ENCODE measurements around the gene LZIC. TPM values are rescaled to one million over a fixed set of nuclear protein-coding genes. Genes with fewer than 3 reads are reported as not detected.
A peak's percentile ranks its signal among the peaks of the same experiment; 100 is the strongest.

Gene LZIC
- total and polyA plus RNA-seq, 2 of the 8 experiments (the other 6 are each of a cell fraction or from before 2014, with no cell fraction given) = 4.8 to 20.3 TPM

DNA sequence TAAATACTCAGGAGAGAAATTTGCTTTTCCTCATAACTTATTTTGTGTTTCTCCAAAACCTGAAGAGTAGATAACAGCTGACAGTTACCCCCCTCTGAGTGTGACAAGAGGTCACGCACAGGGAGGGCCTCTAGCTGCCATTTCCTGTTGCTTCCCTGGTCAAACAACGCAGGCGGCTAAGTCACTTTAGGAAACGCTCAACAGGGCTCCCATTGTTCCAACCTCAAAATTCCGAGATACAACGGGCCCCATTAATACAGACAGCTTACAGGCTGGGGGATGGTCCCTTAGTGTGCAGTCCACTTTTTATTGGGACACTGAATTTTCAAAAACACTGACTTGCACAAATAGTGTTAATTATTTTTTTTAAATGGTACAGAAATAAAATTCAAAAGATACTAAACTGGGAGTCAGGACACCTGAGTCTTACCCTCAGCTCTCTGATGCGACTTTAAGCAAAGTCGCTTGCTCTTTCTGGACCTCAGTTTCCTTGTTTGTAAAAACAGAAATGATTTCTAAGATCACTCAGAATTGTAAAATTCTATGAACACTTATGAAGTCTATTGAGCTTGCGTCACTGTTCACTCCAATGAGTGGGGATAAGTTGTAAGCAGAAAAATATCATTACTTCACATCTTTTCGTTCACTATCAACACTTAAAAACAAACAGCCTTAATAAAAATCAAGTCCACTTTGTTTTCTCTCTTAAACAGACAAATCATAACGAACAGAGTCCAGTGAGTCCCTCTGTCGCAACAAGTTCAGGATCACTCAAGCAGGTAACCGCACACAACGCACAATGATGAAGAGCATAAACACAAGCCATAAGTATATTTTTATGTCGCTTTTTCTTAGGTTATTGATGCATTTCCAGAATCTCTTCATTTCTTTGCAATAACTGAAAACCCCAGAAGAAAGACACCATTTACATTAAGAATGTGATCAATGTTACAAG lies 13.5 kb downstream of the LZIC start:
- Histone ChIP-seq H3K4me1 (replicated peaks in 1 of 4; ENCODE audit: control insufficient read depth in 3 of 4, insufficient read depth in 4 of 4, low read length in 3 of 4) (peaks cover 0 to 5% (median 4%) of the 10 kb centered on the region in 4 experiments; a peak in 6 of 7 replicates), H4K20me1 (replicated peaks in 1 of 2; ENCODE audit: control insufficient read depth in 1 of 2, insufficient read depth in 2 of 2, low read length in 2 of 2) (no peaks in the 10 kb centered on the region), H4K5ac (ENCODE audit: insufficient read length, low read depth, low read length) (peak overlapping the region; percentile 55), H3K9me3 (ENCODE audit: insufficient read depth in 2 of 2, low read depth in 1 of 2, low read length in 1 of 2) (no peaks in the 10 kb centered on the region; a peak in 1 of 4 replicates), H3K4ac (replicated peaks; ENCODE audit: insufficient read length, low read depth, low read length) (peak overlapping the region; percentile 98), H2AK5ac (ENCODE audit: low read depth, low read length) (no peak overlapping the region), H4K91ac (replicated peaks; ENCODE audit: insufficient read length, low read length) (peak overlapping the region; percentile 82), H3K27ac (ENCODE audit: low read depth, low read length) (no peak overlapping the region), H2AFZ (ENCODE audit: low read length) (no peak overlapping the region), H2BK5ac (ENCODE audit: low read depth, low read length) (peak overlapping the region; percentile 63; the same call in 1 of the 2 replicates), H3K4me3 (ENCODE audit: extremely low read depth in 1 of 4, insufficient read depth in 2 of 4, low read depth in 3 of 4, low read length in 4 of 4) (peak overlapping the region in 1 of 4 experiments; percentile 28; a peak in 2 of 8 replicates), H3K36me3 (ENCODE audit: control insufficient read depth in 2 of 4, insufficient read depth in 4 of 4, low read length in 3 of 4) (peaks cover 0 to 17% (median 3%) of the 10 kb centered on the region in 4 experiments; a peak in 3 of 8 replicates), H3K79me1 (ENCODE audit: low read depth, low read length) (no peaks in the 10 kb centered on the region), H2BK120ac (replicated peaks; ENCODE audit: low read depth, low read length) (peak overlapping the region; percentile 99), H3K56ac (replicated peaks; ENCODE audit: insufficient read length, low read depth, low read length) (no peak overlapping the region), H3K9ac (replicated peaks in 1 of 4; ENCODE audit: extremely low read depth in 1 of 4, low read depth in 3 of 4, low read length in 3 of 4) (no peak overlapping the region), H3K23me2 (ENCODE audit: low read depth, low read length) (no peaks in the 10 kb centered on the region), H3K14ac (ENCODE audit: insufficient read length) (no peak overlapping the region), H4K8ac (ENCODE audit: extremely low read depth, insufficient read depth, low read length) (no peak overlapping the region), H3K18ac (ENCODE audit: extremely low read depth, low read length) (no peak overlapping the region), H3K79me2 (ENCODE audit: control insufficient read depth in 1 of 2, insufficient read depth in 2 of 2, low read length in 2 of 2) (no peaks in the 10 kb centered on the region), H2BK20ac (ENCODE audit: low read length) (0 out of 2 replicates have a peak overlapping the region, but pooled peaks have one; percentile 40), H3K23ac (ENCODE audit: insufficient read length) (no peak overlapping the region), H2BK15ac (ENCODE audit: low read length) (no peak overlapping the region), H3K27me3 (replicated peaks in 1 of 4; ENCODE audit: control insufficient read depth in 3 of 4, extremely low read depth in 1 of 4, insufficient read depth in 3 of 4, low read length in 3 of 4) (no peaks in the 10 kb centered on the region), H3K4me2 (ENCODE audit: insufficient read depth in 1 of 2, low read depth in 2 of 2, low read length in 2 of 2) (peak overlapping the region; percentile 14 to 31; a peak in 2 of 4 replicates), H2BK12ac (ENCODE audit: low read depth, low read length) (peak overlapping the region; percentile 60; the same call in 1 of the 2 replicates)
- FAIRE-seq (peak; percentile 28), DNase-seq (ENCODE audit: low read depth in 1 of 2, low spot score in 2 of 2) (peak in 1 of 2 experiments; percentile 54)
- CTCF ChIA-PET (ENCODE audit: partially characterized antibody) = interaction anchor here (0.7 to 2.6 kb wide), 15 partner anchors 10 to 223 kb away, joined by 3 to 10 read pairs (median 4); no protein-coding TSS in a partner anchor
- POLR2A ChIA-PET (ENCODE audit: partially characterized antibody) = interaction anchor here (0.6 to 2.7 kb wide), 6 partner anchors 10 to 124 kb away, joined by 3 to 10 read pairs (median 4); partner anchors contain the start of genes LZIC and NMNAT1
- 53 to 100% methylated on average over 1 to 15 of the region's 15 CpGs for WGBS, 2 experiments (ENCODE audit: extremely low coverage in 1 of 2, insufficient coverage in 1 of 2, insufficient read length in 1 of 2, insufficient replicate concordance in 2 of 2, low coverage in 1 of 2, low lambda C conversion rate in 2 of 2, missing lambda C conversion rate in 1 of 2)
- TF ChIP-seq TEAD4 (IDR thresholded peaks at IDR 0.05; ENCODE audit: low read depth, low read length) = no peak
- 0 out of 2 replicates have a peak, but pooled peaks have one; percentile 10 for TF ChIP-seq JUND (IDR thresholded peaks at IDR 0.05; ENCODE audit: low read length)
- TF ChIP-seq YY1 (IDR thresholded peaks at IDR 0.05; ENCODE audit: low read depth, low read length) = peak; percentile 78
- no peak for TF ChIP-seq ASH2L (IDR thresholded peaks at IDR 0.05; ENCODE audit: low read length)
- no peak for TF ChIP-seq KDM1A (IDR thresholded peaks at IDR 0.05; ENCODE audit: borderline replicate concordance, low read length)
- 0 out of 2 replicates have a peak, but pooled peaks have one; percentile 37 for TF ChIP-seq CREB1 (IDR thresholded peaks at IDR 0.05)
- peak; percentile 60 for TF ChIP-seq CTBP2 (IDR thresholded peaks at IDR 0.05; ENCODE audit: borderline replicate concordance, insufficient read depth, insufficient read length, low read length)
- TF ChIP-seq EP300 (IDR thresholded peaks at IDR 0.05; ENCODE audit: borderline replicate concordance in 1 of 2, low read depth in 2 of 2, low read length in 2 of 2) = peak in 1 of 2 experiments; percentile 66; a peak in 1 of 3 replicates
- TF ChIP-seq CHD2 (IDR thresholded peaks at IDR 0.05; ENCODE audit: low read length) = no peak
- no peak for TF ChIP-seq POLR2AphosphoS5 (IDR thresholded peaks at IDR 0.05; ENCODE audit: low read depth, low read length)
- TF ChIP-seq CBX8 (IDR thresholded peaks at IDR 0.05; ENCODE audit: borderline replicate concordance, low read depth, low read length) = no peak
